Measurements from ENCODE around the gene SBK2. TPM values are rescaled to one million over a fixed set of nuclear protein-coding genes. Genes with fewer than 3 reads are reported as not detected.

Gene SBK2
- total RNA-seq, 1 donor from 2014 or later: not detected

GRCh38 chr19:55546011-55546410, 9.1 kb upstream of the SBK2 start:
- no peak for ATAC-seq
- H3K9me3 ChIP-seq: no peaks in the 10 kb centered on the region
- DNase-seq: no peak

GRCh38 chr19:55545443-55545842, 8.5 kb upstream of the SBK2 start, which contains the start of gene SBK3:
Gene SBK3, minus strand, starts transcription at chr19:55545543. Its CDS starts 0 bp downstream, at chr19:55545543.
- Histone ChIP-seq H3K4me1 (no peaks in the 10 kb centered on the region), H3K4me3 (no peak within 1 kb of the TSS), H3K36me3 (no peaks in the 10 kb centered on the region), H3K9me3 (no peaks in the 10 kb centered on the region), H3K27ac (no peak within 1 kb of the TSS), H3K27me3 (no peaks in the 10 kb centered on the region)
- TF ChIP-seq CTCF (IDR thresholded peaks at IDR 0.05): no peak
- ATAC-seq (no peak), DNase-seq (no peak)
- intact Hi-C loops (cut with DNase I): no loop called here

More at GRCh38 chr19:55546011-55546410, 9.1 kb upstream of the SBK2 start:
- Histone ChIP-seq H3K4me1 (no peaks in the 10 kb centered on the region), H3K27ac (no peak overlapping the region), H3K27me3 (no peaks in the 10 kb centered on the region), H3K4me3 (no peak overlapping the region), H3K36me3 (no peaks in the 10 kb centered on the region)
- TF ChIP-seq CTCF (IDR thresholded peaks at IDR 0.05): no peak
- intact Hi-C loops (cut with DNase I): no loop called here

GRCh38 chr19:55544776-55545439, 8.0 kb upstream of the SBK2 start:
- intact Hi-C loops (cut with DNase I): no loop called here
- no peak overlapping the region for H3K27ac ChIP-seq
- H3K9me3 ChIP-seq: no peaks in the 10 kb centered on the region
- H3K4me1 ChIP-seq: no peaks in the 10 kb centered on the region
- DNase-seq (no peak), ATAC-seq (no peak)
- H3K27me3 ChIP-seq: no peaks in the 10 kb centered on the region
- H3K36me3 ChIP-seq: no peaks in the 10 kb centered on the region
- TF ChIP-seq CTCF (IDR thresholded peaks at IDR 0.05): no peak
- H3K4me3 ChIP-seq: no peak overlapping the region

GRCh38 chr19:55544014-55544413, 7.1 kb upstream of the SBK2 start:
- no peaks in the 10 kb centered on the region for H3K36me3 ChIP-seq
- no peak for DNase-seq
- no peak overlapping the region for H3K27ac ChIP-seq
- no peak for ATAC-seq
- TF ChIP-seq CTCF (IDR thresholded peaks at IDR 0.05): no peak
- H3K4me3 ChIP-seq: no peak overlapping the region
- H3K4me1 ChIP-seq: no peaks in the 10 kb centered on the region
- no peaks in the 10 kb centered on the region for H3K27me3 ChIP-seq
- intact Hi-C loops (cut with DNase I): no loop called here
- H3K9me3 ChIP-seq: no peaks in the 10 kb centered on the region

GRCh38 chr19:55543567-55543966, 6.6 kb upstream of the SBK2 start:
- Histone ChIP-seq H3K4me3 (no peak overlapping the region), H3K9me3 (no peaks in the 10 kb centered on the region), H3K4me1 (no peaks in the 10 kb centered on the region), H3K36me3 (no peaks in the 10 kb centered on the region), H3K27ac (no peak overlapping the region), H3K27me3 (no peaks in the 10 kb centered on the region)
- no peak for TF ChIP-seq CTCF (IDR thresholded peaks at IDR 0.05)
- no peak for ATAC-seq
- intact Hi-C loops (cut with DNase I): no loop called here
- DNase-seq: no peak

Measured in upper lobe of right lung (tissue), 1 donor.